Stimulated activated CD4-positive, alpha-beta T cell treated with anti-CD3 and anti-CD28 coated beads, Interleukin-4, amount 100 ng/mL, for 48 hours (primary cell): ENCODE results near the gene SLC25A42.
"Not testable (repeated sequence)": the region's sequence is repeated elsewhere in the genome, so short reads cannot be mapped to it uniquely, and the experiment has no call there.

Experiments
- DNase-seq, 2 donors: peaks; one replicate each; pipeline ENCODE4 v3.0.0-alpha.2; 2020; ENCODE audit warnings: low read depth in 2 of 2

SLC25A42 gene

DNA sequence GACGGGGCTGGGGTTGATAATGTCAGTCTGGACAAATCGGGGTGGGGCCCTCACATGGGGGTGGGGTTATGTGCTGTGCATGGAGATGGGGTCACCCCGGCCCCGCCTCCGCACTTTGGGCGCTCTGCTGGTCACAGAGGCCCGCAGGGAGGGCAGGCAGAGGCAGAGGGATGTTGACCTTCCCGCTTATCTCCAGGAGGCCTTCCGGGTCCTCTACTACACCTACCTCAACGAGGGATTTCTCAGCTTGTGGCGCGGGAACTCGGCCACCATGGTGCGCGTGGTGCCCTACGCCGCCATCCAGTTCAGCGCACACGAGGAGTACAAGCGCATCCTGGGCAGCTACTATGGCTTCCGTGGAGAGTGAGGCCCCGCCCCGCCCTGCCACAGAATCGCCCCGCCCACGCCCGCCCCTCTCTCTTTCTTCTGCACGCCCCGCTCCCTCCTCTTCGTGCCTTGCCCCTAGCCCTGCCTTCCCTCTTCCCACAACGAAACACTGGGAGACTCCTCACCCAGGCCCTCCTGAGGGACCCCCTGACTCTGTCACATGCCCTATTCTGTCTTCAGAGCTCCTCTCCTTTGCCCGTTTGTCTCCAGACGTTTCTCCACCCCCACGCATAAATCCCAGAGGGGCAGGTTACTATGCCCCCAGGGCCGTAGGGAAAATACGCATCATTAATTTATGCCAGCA, 41.7 kb downstream of the SLC25A42 start:
- DNase-seq = no peak

GRCh38 chr19:19106056-19106551, 42.3 kb downstream of the SLC25A42 start:
- no peak for DNase-seq

GRCh38 chr19:19106938-19107337, 43.1 kb downstream of the SLC25A42 start:
- not testable (repeated sequence) for DNase-seq

DNA sequence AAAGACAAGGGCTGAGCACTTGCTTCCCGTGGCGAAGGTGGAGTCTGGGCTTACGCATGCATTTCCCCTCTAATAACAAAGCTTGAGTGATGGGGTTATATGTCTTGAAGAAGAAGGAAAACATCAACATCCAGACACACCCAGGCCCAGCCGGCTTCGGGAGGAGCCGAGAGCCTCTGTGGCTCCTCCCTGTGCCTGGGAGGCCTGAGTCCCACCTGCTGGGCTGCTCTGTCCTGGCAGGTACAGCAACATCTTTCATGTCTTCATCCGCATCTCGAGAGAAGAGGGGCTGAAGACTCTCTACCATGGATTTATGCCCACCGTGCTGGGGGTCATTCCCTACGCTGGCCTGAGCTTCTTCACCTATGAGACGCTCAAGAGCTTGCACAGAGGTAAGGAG, 43.9 kb downstream of the SLC25A42 start:
- no peak for DNase-seq

GRCh38 chr19:19109601-19110000, 45.8 kb downstream of the SLC25A42 start:
- no peak for DNase-seq

DNA sequence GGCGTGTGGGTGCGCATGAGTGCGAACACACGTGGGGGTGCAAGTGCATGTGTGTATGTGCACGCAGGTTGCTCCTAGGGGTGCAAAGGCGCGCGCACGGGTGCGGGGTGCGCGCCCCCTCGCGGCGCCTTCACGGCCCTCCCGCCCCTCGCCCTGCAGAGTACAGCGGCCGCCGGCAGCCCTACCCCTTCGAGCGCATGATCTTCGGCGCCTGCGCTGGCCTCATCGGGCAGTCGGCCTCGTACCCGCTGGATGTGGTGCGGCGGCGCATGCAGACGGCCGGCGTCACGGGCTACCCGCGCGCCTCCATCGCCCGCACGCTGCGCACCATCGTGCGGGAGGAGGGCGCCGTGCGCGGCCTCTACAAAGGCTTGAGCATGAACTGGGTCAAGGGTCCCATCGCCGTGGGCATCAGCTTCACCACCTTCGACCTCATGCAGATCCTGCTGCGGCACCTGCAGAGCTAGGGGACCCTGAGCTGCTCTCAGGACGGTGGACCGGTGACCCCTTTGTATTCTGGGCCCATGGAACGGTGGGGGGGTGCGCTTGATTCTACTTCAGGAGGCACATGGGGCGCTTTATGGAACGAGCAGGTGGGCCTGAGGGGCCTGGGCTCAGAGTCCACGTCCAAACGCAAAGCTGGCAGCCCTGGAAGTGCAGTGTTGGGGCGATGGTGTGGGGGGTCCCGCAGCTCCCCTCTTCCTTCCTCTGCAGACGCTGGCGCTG, 46.8 kb downstream of the SLC25A42 start:
- no peak for DNase-seq

DNA sequence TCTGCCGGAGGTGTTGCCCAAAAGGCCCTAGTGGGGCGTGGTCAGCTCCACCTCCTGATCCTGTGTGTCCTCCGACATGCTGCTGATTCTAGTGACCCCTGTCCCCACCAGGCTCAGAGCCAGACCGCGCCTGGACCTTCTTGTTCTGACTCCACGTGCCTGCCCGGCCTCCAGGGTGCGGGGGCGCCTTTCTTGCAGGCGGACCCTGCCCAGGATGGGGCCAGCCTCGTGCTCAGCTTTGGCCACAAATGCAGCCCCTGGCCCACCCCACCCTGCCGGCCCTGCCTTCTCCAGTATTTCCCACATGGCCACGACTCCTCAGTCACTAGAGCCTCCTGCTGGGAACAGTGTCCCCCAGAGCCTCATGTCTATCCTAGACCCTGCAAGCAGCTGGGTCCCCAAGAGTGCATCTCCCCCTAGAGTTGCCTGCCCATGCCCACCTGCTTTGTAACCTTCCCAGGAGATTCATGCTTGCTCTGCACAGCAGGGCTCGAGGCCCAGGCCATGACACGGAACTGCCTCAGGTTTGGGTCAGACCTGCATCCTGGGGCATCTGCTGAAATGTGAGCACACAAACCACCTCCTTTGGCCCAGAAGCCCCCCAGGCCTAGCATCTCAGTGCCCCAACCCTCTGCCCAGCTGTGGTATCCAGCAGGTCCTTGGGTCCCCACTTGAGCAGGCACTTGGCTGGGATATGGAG, 47.5 kb downstream of the SLC25A42 start:
- DNase-seq = no peak

GRCh38 chr19:19111967-19112580, 48.3 kb downstream of the SLC25A42 start:
- no peak for DNase-seq

DNA sequence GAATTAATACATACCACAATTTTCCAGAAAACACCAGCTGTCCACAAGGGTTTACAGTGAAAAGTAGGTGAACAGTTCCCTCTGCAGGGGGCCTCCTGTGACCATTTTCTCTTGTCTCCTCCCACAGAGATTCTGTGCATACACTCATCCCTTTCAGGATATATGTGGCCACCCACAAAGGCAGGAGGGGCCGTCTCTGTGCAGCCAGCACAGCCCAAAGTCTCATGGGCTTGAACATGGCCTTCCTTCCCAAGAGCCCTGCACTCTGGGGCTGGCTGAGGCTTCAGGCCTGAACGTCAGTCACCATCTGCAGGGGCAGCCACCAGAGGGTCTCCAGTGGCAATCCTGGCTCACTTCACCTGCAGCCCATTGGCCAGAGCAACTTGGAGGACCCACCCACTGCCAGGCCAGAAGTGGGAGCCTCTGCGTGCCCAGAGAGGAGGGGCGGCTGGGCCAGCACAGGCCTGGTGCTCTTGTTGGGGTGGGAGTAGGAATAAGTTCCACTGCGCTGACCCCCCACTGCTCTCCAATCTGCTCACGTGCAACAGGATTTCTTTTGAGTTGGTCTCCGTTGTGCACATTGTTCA, 49.3 kb downstream of the SLC25A42 start:
- no peak for DNase-seq

- DNase-seq = peak; percentile 40 to 58
Measured at GRCh38 chr19:19115954-19116353, 52.2 kb downstream of the SLC25A42 start.

DNA sequence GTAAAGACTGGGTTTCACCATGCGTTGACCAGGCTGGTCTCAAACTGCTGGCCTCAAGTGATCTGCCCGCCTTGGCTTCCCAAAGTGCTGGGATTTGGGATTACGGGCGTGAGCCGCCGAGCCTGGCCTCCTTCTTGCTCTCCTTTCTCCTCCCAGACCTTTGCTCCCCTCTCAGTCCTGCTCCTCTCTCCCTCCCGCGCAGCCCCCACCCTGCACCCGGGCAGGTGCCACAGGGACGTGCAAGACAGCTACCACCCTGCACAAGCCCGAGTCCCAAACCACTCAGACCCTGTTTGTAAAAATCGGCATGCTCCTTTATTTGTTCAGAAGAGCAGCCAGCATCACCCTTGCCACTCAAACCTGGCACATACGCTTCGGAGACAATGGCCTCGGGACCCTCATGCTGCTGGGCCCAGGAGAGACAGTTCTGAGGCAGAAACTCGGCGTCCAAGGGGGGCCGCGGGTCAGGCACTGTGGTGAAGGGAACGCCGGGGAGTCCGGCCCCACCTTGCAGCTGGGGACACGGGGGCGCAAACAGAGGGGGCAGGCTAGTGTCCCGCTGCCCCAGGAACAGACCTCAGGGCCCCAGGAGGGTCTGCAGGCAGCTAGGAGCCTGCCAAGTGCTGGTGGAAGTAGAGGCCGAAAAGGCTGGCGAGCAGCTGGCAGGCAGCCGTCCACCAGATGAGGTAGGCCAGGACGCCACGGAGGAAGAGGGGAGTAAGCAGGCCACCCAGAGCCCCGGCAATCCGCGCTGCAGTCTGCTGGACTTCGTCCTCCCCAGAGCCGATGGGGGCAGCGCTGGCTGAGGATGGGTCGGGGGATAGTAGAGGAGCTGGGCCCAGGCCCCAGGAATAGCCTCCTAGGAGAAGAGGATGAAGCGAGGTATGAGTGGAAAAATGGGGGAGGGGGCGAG, 55.8 kb downstream of the SLC25A42 start:
- DNase-seq = no peak

DNA sequence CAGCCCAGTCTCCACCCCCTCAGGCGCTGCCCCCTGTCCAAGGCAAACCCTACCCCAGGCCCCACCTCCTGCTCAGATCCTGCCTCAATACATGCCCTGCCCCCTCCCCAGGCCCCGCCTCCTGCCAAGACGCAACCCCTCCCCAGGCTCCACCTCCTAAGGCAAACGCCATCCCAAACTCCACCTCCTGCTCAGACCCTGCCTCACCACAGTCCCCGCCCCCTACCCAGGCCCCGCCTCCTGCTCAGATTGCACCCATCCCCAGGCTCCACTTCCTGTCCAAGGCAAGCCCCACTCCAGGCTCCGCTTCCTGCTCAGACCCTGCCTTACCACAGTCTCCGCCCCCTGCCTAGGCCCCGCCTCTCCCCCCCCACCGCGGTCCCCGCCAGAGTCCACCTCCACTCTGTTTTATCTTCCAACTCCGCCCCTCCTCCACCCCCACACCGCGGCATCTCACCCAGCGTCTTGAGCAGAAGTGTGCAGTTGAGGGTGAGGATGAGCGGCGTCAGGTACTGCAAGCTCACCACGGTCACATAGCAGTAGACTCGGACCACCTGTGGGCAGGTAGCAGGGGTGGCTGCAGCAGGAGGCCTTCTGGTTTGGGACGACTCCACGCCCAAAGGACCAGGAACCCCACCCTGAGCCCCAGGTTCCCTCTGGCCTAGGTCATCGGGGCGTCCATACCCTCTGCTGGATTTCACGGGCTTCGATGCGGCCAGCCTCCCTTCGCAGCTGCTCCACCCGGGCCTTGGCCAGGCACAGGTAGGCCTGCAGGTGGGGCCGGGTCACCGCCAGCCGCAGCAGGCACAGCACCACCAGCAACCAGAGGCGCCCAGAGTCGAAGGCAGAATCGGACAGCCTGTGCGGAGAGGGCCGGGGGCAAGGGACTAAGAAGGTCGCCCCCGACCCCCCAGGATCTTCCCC, 56.8 kb downstream of the SLC25A42 start:
- peak in 1 of 2 donors; percentile 35 for DNase-seq

DNA sequence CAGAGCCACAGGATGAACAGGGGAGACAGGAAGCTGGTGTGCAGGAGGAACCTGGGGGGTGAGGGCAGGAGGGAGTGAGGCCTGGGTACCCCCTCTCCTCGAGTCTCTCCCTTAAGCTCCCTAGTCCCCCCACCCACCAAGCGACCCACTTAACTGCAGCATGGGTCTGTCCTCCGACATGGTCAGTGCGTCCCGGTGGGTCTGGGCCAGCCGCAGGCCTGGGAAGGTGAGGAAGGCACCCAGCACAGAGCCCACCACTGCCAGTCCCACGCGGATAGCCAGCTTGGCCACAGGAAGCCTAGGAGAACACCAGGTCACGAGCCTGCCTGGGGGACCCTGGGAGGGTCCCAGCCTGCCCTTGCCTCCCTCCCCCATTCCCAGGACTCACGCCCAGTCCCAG, 57.6 kb downstream of the SLC25A42 start:
- no peak for DNase-seq

- DNase-seq = no peak
Measured at GRCh38 chr19:19122902-19123301, 59.1 kb downstream of the SLC25A42 start.

GRCh38 chr19:19123386-19123785, 59.6 kb downstream of the SLC25A42 start:
- no peak for DNase-seq

DNA sequence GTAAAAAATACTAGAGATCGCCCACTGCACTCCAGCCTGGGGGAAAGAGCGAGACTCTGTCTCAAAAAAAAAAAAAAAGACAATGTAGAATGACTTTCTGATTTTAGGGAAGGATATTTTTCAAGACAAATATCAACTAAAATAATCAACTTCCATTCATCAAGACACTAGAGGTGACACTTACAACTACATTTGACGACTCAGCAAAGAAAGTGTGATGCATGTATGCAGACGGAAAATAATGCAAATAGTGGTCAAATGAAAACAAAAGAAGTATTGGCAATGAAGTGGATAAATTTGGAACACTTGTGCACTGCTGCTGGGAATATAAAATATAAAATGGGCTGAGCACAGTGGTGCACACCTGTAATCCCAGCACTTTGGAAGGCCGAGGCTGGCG, 62.3 kb downstream of the SLC25A42 start:
- no peak for DNase-seq

DNA sequence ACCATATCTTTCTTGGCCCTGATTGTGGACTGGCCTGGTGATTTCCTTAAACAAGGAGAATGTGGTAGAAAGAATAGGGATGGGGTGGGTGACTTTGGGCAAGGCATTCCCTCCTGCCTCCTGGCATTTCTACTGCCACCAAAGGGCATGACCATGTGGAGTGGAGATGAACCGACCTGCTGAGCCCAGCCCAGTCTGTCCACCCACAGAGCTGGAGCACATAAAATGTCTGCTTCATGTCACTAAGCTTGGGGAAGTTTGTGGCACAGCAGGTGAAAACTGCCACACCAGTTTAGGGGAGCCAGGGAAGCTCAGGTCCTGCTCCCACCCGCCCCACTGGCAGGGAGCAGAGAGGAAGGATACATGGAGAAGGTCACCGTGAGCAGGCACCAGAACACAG, 68.2 kb downstream of the SLC25A42 start:
- no peak for DNase-seq

GRCh38 chr19:19132912-19133311, 69.1 kb downstream of the SLC25A42 start:
- no peak for DNase-seq

DNA sequence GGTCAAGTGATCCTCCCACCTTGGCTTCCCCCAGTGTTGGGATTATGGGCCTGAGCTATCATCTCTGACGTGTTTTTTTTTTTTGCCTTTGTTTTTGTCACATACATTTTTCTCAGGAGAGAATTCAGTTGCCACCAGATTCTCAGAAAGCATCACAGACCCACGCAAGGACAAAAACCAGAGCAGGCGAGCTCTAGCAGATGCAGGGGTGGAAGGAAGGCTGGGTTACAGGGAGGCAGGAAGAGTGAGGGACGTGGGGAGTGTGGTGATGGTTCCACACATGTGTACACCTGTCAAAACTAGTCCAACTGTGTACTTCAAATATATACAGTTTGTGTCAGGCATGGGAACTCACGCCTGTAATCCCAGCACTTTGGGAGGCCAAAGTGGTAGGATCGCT, 70.2 kb downstream of the SLC25A42 start:
- no peak for DNase-seq
